Measurements from ENCODE around the gene BPIFA2.

BPIFA2 gene

GRCh38 chr20:33127422-33128097 is 40.4 kb upstream of the BPIFA2 start:
- ChIA-PET POLR2A (no interaction called here), CTCF (interaction anchor here (1.1 to 1.2 kb wide), 2 partner anchors 9 to 135 kb away, joined by 3 read pairs; no protein-coding TSS in a partner anchor)
- DNase-seq (ENCODE audit: extremely low spot score), result no peak
- TF ChIP-seq CTCF (IDR thresholded peaks at IDR 0.05; ENCODE audit: control extremely low read depth, extremely low read depth, low read depth, missing control alignments), result no peak

GRCh38 chr20:33130568-33131061 is 37.3 kb upstream of the BPIFA2 start:
- ChIA-PET POLR2A (no interaction called here), CTCF (interaction anchor here (1.3 kb wide), 1 partner anchor 11 kb away, joined by 3 read pairs; no protein-coding TSS in a partner anchor)
- no peak for DNase-seq (ENCODE audit: extremely low spot score)
- TF ChIP-seq CTCF (IDR thresholded peaks at IDR 0.05; ENCODE audit: control extremely low read depth, extremely low read depth, low read depth, missing control alignments), result no peak

- CTCF ChIA-PET, result no interaction called here
- no peak for DNase-seq (ENCODE audit: extremely low spot score)
- no peak for TF ChIP-seq CTCF (IDR thresholded peaks at IDR 0.05; ENCODE audit: control extremely low read depth, extremely low read depth, low read depth, missing control alignments)
- POLR2A ChIA-PET, result no interaction called here
These were observed 35.9 kb upstream of the BPIFA2 start for GRCh38 chr20:33131949-33132473.

GRCh38 chr20:33132513-33133372 is 35.2 kb upstream of the BPIFA2 start:
- ChIA-PET POLR2A (no interaction called here), CTCF (no interaction called here)
- no peak for TF ChIP-seq CTCF (IDR thresholded peaks at IDR 0.05; ENCODE audit: control extremely low read depth, extremely low read depth, low read depth, missing control alignments)
- no peak for DNase-seq (ENCODE audit: extremely low spot score)

GRCh38 chr20:33133373-33133941 is 34.5 kb upstream of the BPIFA2 start:
- POLR2A ChIA-PET, result no interaction called here
- CTCF ChIA-PET, result no interaction called here

More at GRCh38 chr20:33133373-33133941, 34.5 kb upstream of the BPIFA2 start:
- TF ChIP-seq CTCF (IDR thresholded peaks at IDR 0.05; ENCODE audit: control extremely low read depth, extremely low read depth, low read depth, missing control alignments), result no peak
- no peak for DNase-seq (ENCODE audit: extremely low spot score)

Measured in GM10248 (cell line).